Measurements from ENCODE around the gene CAMK2B.

The CAMK2B gene

GRCh38 chr7:44221231-44221791 is 104.1 kb downstream of the CAMK2B start:
- WGBS: 67% methylated on average over 28 of the region's 30 CpGs
- Histone ChIP-seq H2BK120ac (ENCODE audit: low read depth, low read length) (no peak overlapping the region), H2AFZ (ENCODE audit: low read depth, low read length) (no peak overlapping the region), H3K9ac (ENCODE audit: low read length) (no peak overlapping the region), H3K14ac (ENCODE audit: low read length in 2 of 2) (no peak overlapping the region), H3K9me3 (ENCODE audit: control insufficient read depth, low read length) (no peaks in the 10 kb centered on the region), H3K79me1 (replicated peaks; ENCODE audit: low read length, poor library complexity, severe bottlenecking) (no peaks in the 10 kb centered on the region), H3K36me3 (ENCODE audit: control insufficient read depth in 1 of 2, insufficient read depth in 2 of 2, low read depth in 1 of 2, low read length in 2 of 2) (peaks cover 0 to 16% of the 10 kb centered on the region in 2 experiments), H3K4me3 (ENCODE audit: insufficient read depth in 1 of 2, low read depth in 1 of 2, low read length in 2 of 2) (no peak overlapping the region), H2AK5ac (ENCODE audit: low read length, severe bottlenecking) (no peak overlapping the region), H3K4me2 (ENCODE audit: low read length, poor library complexity, severe bottlenecking) (no peak overlapping the region), H4K8ac (ENCODE audit: low read length) (no peak overlapping the region), H3K23ac (ENCODE audit: low read length in 2 of 2) (no peak overlapping the region), H3K4ac (ENCODE audit: low read depth in 1 of 2, low read length in 2 of 2) (no peak overlapping the region), H4K91ac (ENCODE audit: low read length) (no peak overlapping the region), H3K27ac (ENCODE audit: low read length, poor library complexity, severe bottlenecking) (no peak overlapping the region), H3K27me3 (ENCODE audit: control insufficient read depth in 1 of 2, insufficient read depth in 1 of 2, low read length in 2 of 2) (peaks cover 22 to 61% of the 10 kb centered on the region in 2 experiments), H3K4me1 (ENCODE audit: control insufficient read depth, insufficient read depth, low read depth, low read length) (peaks cover 9% of the 10 kb centered on the region), H2BK5ac (ENCODE audit: low read depth, low read length, poor library complexity, severe bottlenecking) (no peak overlapping the region), H2BK15ac (ENCODE audit: low read depth, poor library complexity, severe bottlenecking) (no peak overlapping the region), H2BK12ac (ENCODE audit: low read length in 2 of 2) (no peak overlapping the region), H3K18ac (ENCODE audit: low read depth in 1 of 2, low read length in 2 of 2) (no peak overlapping the region)
- DNase-seq: no peak

DNA sequence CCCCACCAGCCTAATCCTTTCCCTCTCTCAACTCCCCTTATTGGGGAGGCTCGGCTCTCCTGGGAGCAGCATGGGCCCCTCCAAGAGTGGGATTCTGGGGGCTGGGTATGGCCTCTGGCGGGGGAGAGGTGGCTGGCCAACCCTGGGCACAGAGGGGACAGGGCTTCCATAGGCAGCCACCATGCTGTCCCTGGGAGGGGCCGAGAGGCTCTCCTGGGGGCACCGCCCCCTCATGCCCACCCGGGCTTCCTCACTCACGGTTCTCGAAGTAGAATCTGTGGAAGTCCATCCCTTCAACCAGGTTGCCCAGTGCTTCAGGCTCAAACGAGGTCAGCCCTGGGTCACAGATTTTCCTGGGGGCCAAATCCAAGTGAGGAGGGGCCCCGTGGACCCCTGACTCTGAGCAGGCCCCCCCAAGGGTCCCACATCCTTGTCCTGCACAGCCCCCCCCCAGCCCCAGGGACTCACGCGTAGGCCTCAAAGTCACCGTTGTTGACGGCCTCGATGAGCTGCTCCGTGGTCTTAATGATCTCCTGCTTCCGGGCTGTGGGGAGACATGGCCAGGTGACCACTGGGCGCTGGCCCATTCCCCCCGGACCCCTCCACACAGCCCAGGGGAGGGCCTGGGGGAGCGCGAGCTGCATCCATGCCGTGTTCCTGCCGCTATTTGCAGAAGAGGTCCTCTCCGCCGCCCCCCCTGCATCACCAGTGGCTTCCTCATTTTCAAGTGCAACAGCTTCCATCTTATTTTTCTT is 104.9 kb downstream of the CAMK2B start:
- Histone ChIP-seq H3K27ac (ENCODE audit: low read length, poor library complexity, severe bottlenecking) (no peak overlapping the region), H3K4me1 (ENCODE audit: control insufficient read depth, insufficient read depth, low read depth, low read length) (peaks cover 10% of the 10 kb centered on the region), H4K8ac (ENCODE audit: low read length) (no peak overlapping the region), H2AFZ (ENCODE audit: low read depth, low read length) (no peak overlapping the region), H3K18ac (ENCODE audit: low read depth in 1 of 2, low read length in 2 of 2) (no peak overlapping the region), H3K27me3 (ENCODE audit: control insufficient read depth in 1 of 2, insufficient read depth in 1 of 2, low read length in 2 of 2) (peaks cover 15 to 53% of the 10 kb centered on the region in 2 experiments), H2BK120ac (ENCODE audit: low read depth, low read length) (no peak overlapping the region), H2BK12ac (ENCODE audit: low read length in 2 of 2) (no peak overlapping the region), H3K36me3 (ENCODE audit: control insufficient read depth in 1 of 2, insufficient read depth in 2 of 2, low read depth in 1 of 2, low read length in 2 of 2) (peaks cover 0 to 23% of the 10 kb centered on the region in 2 experiments), H3K4me2 (ENCODE audit: low read length, poor library complexity, severe bottlenecking) (no peak overlapping the region), H3K23ac (ENCODE audit: low read length in 2 of 2) (no peak overlapping the region), H3K14ac (ENCODE audit: low read length in 2 of 2) (no peak overlapping the region), H2BK5ac (ENCODE audit: low read depth, low read length, poor library complexity, severe bottlenecking) (no peak overlapping the region), H3K4ac (ENCODE audit: low read depth in 1 of 2, low read length in 2 of 2) (no peak overlapping the region), H3K9ac (ENCODE audit: low read length) (no peak overlapping the region), H3K79me1 (replicated peaks; ENCODE audit: low read length, poor library complexity, severe bottlenecking) (no peaks in the 10 kb centered on the region), H3K9me3 (ENCODE audit: control insufficient read depth, low read length) (no peaks in the 10 kb centered on the region), H2AK5ac (ENCODE audit: low read length, severe bottlenecking) (no peak overlapping the region), H2BK15ac (ENCODE audit: low read depth, poor library complexity, severe bottlenecking) (no peak overlapping the region), H3K4me3 (ENCODE audit: insufficient read depth in 1 of 2, low read depth in 1 of 2, low read length in 2 of 2) (no peak overlapping the region), H4K91ac (ENCODE audit: low read length) (no peak overlapping the region)
- WGBS: 86% methylated on average over 18 of the region's 24 CpGs
- DNase-seq: no peak

DNA sequence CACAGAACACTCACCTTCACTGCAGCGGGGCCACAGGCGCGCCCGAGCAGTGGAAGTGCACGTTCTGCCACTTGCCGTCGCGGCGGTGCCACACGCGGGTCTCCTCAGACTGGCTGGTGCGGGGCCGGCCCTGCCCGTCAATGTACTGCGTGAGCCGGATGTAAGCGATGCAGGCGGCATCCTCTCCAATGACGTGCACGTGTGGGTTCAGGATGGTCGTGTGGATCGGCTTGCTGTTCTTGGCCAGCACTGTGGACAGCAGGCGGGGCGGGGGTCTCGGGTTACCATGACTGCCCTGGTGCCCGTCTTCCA is 105.4 kb downstream of the CAMK2B start:
- Histone ChIP-seq H3K27me3 (ENCODE audit: control insufficient read depth in 1 of 2, insufficient read depth in 1 of 2, low read length in 2 of 2) (peaks cover 10 to 48% of the 10 kb centered on the region in 2 experiments), H3K27ac (ENCODE audit: low read length, poor library complexity, severe bottlenecking) (no peak overlapping the region), H3K4me1 (ENCODE audit: control insufficient read depth, insufficient read depth, low read depth, low read length) (peaks cover 10% of the 10 kb centered on the region), H3K23ac (ENCODE audit: low read length in 2 of 2) (no peak overlapping the region), H3K4ac (ENCODE audit: low read depth in 1 of 2, low read length in 2 of 2) (no peak overlapping the region), H2AK5ac (ENCODE audit: low read length, severe bottlenecking) (no peak overlapping the region), H2BK120ac (ENCODE audit: low read depth, low read length) (no peak overlapping the region), H2BK15ac (ENCODE audit: low read depth, poor library complexity, severe bottlenecking) (no peak overlapping the region), H2BK12ac (ENCODE audit: low read length in 2 of 2) (no peak overlapping the region), H4K8ac (ENCODE audit: low read length) (no peak overlapping the region), H3K9me3 (ENCODE audit: control insufficient read depth, low read length) (no peaks in the 10 kb centered on the region), H3K36me3 (ENCODE audit: control insufficient read depth in 1 of 2, insufficient read depth in 2 of 2, low read depth in 1 of 2, low read length in 2 of 2) (peaks cover 0 to 26% of the 10 kb centered on the region in 2 experiments), H4K91ac (ENCODE audit: low read length) (no peak overlapping the region), H3K4me2 (ENCODE audit: low read length, poor library complexity, severe bottlenecking) (no peak overlapping the region), H2BK5ac (ENCODE audit: low read depth, low read length, poor library complexity, severe bottlenecking) (no peak overlapping the region), H3K9ac (ENCODE audit: low read length) (no peak overlapping the region), H3K79me1 (replicated peaks; ENCODE audit: low read length, poor library complexity, severe bottlenecking) (no peaks in the 10 kb centered on the region), H3K4me3 (ENCODE audit: insufficient read depth in 1 of 2, low read depth in 1 of 2, low read length in 2 of 2) (no peak overlapping the region), H2AFZ (ENCODE audit: low read depth, low read length) (no peak overlapping the region), H3K14ac (ENCODE audit: low read length in 2 of 2) (no peak overlapping the region), H3K18ac (ENCODE audit: low read depth in 1 of 2, low read length in 2 of 2) (no peak overlapping the region)
- no peak for DNase-seq
- WGBS: 94% methylated on average over 22 of the region's 26 CpGs

DNA sequence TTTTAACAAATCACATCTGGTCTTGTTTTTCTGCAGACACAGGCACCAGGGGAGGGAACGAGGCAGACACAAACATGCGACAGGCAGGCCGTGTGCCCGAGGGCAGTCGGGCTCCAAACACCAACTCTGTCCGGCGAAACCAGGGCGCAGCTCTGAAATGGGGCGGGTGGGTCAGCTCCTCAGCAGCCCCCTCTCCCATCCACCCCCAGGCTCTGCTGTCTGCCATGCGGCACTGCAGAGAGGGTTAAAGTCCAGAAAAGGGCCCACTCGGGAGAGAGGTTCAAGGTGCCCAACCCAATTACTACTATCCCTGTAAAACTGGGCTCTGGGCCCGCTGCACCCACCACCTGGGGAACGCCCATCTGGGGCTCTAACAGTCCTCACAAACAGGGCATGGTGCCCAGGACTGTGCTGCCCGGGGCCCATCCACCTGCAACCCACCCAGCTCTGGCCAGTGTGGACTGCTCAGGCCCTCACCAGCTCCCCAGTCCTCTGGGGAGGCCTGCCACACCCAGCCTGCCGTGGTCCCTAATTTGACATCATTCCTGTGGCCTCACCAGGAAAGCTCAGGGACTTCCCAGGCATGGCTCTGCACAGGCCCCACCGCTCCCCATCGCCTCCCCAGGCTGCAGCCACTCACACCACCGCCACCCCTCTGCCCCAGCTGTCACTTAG is 105.9 kb downstream of the CAMK2B start:
- H3K79me1 ChIP-seq (replicated peaks; ENCODE audit: low read length, poor library complexity, severe bottlenecking): no peaks in the 10 kb centered on the region
- no peak overlapping the region for H3K9ac ChIP-seq (ENCODE audit: low read length)
- no peak for DNase-seq
- no peak overlapping the region for H3K23ac ChIP-seq (ENCODE audit: low read length in 2 of 2)
- no peak overlapping the region for H3K18ac ChIP-seq (ENCODE audit: low read depth in 1 of 2, low read length in 2 of 2)
- H3K27ac ChIP-seq (ENCODE audit: low read length, poor library complexity, severe bottlenecking): no peak overlapping the region
- H4K91ac ChIP-seq (ENCODE audit: low read length): no peak overlapping the region
- no peaks in the 10 kb centered on the region for H3K9me3 ChIP-seq (ENCODE audit: control insufficient read depth, low read length)
- no peak overlapping the region for H2AFZ ChIP-seq (ENCODE audit: low read depth, low read length)
- WGBS: 94% methylated on average over 18 of the region's 18 CpGs
- H2BK12ac ChIP-seq (ENCODE audit: low read length in 2 of 2): no peak overlapping the region
- no peak overlapping the region for H3K4me2 ChIP-seq (ENCODE audit: low read length, poor library complexity, severe bottlenecking)
- H4K8ac ChIP-seq (ENCODE audit: low read length): no peak overlapping the region
- H2BK15ac ChIP-seq (ENCODE audit: low read depth, poor library complexity, severe bottlenecking): no peak overlapping the region
- no peak overlapping the region for H3K14ac ChIP-seq (ENCODE audit: low read length in 2 of 2)
- no peak overlapping the region for H2BK120ac ChIP-seq (ENCODE audit: low read depth, low read length)
- H3K4ac ChIP-seq (ENCODE audit: low read depth in 1 of 2, low read length in 2 of 2): no peak overlapping the region
- peaks cover 3 to 30% of the 10 kb centered on the region in 2 experiments for H3K36me3 ChIP-seq (ENCODE audit: control insufficient read depth in 1 of 2, insufficient read depth in 2 of 2, low read depth in 1 of 2, low read length in 2 of 2)
- H3K4me3 ChIP-seq (ENCODE audit: insufficient read depth in 1 of 2, low read depth in 1 of 2, low read length in 2 of 2): no peak overlapping the region
- H2BK5ac ChIP-seq (ENCODE audit: low read depth, low read length, poor library complexity, severe bottlenecking): no peak overlapping the region
- H2AK5ac ChIP-seq (ENCODE audit: low read length, severe bottlenecking): no peak overlapping the region
- H3K27me3 ChIP-seq (ENCODE audit: control insufficient read depth in 1 of 2, insufficient read depth in 1 of 2, low read length in 2 of 2): peaks cover 7 to 43% of the 10 kb centered on the region in 2 experiments
- H3K4me1 ChIP-seq (ENCODE audit: control insufficient read depth, insufficient read depth, low read depth, low read length): peaks cover 10% of the 10 kb centered on the region
